ENCODE results near the gene IFT122. TPM values are rescaled to one million over a fixed set of nuclear protein-coding genes. Genes with fewer than 3 reads are reported as not detected.

Gene IFT122
- total and polyA plus RNA-seq, 5 donors from 2014 or later = 2.5 to 19.3 (median 4.6) TPM

GRCh38 chr3:129399145-129399894 is 40.7 kb upstream of the IFT122 start:
- Mint-ChIP-seq H3K4me3 (peak overlapping the region; percentile 97 to 99 (median 98)), H3K27me3 (no peaks in the 10 kb centered on the region), H3K9me3 (peaks cover 0 to 1% (median 0%) of the 10 kb centered on the region in 7 donors), H3K36me3 (peaks cover 20% of the 10 kb centered on the region), H3K27ac (peak overlapping the region; percentile 98 to 99 (median 98)), H3K4me1 (peaks cover 6 to 53% (median 39%) of the 10 kb centered on the region in 4 donors)
- H3K36me3 ChIP-seq (ENCODE audit: control insufficient read depth, insufficient read depth, low read length) = peaks cover 12% of the 10 kb centered on the region
- H3K4me3 ChIP-seq (ENCODE audit: low read depth, low read length) = peak overlapping the region; percentile 98
- H3K27ac ChIP-seq (ENCODE audit: insufficient read depth, low read length, poor library complexity, severe bottlenecking) = peak overlapping the region; percentile 89
- DNase-seq (peak; percentile 74 to 92 (median 84)), ATAC-seq (ENCODE audit: low read depth in 2 of 2) (peak; percentile 84 to 85)
- H3K9me3 ChIP-seq (ENCODE audit: control insufficient read depth in 2 of 2, low read length in 2 of 2) = no peaks in the 10 kb centered on the region
- no peaks in the 10 kb centered on the region for H3K27me3 ChIP-seq (ENCODE audit: control insufficient read depth, insufficient read depth, low read length)
- H3K4me1 ChIP-seq (ENCODE audit: control insufficient read depth, insufficient read depth, low read length, poor library complexity, severe bottlenecking) = peaks cover 21% of the 10 kb centered on the region

- Mint-ChIP-seq H3K4me1 (peaks cover 6 to 48% (median 36%) of the 10 kb centered on the region in 4 donors), H3K27ac (peak overlapping the region; percentile 98 to 99 (median 98)), H3K4me3 (peak overlapping the region; percentile 97 to 99 (median 98)), H3K27me3 (peaks cover 2% of the 10 kb centered on the region), H3K9me3 (peaks cover 0 to 1% (median 0%) of the 10 kb centered on the region in 7 donors), H3K36me3 (peaks cover 18% of the 10 kb centered on the region)
- H3K36me3 ChIP-seq (ENCODE audit: control insufficient read depth, insufficient read depth, low read length) = peaks cover 12% of the 10 kb centered on the region
- ATAC-seq (ENCODE audit: low read depth in 2 of 2) (no peak), DNase-seq (no peak)
- no peaks in the 10 kb centered on the region for H3K27me3 ChIP-seq (ENCODE audit: control insufficient read depth, insufficient read depth, low read length)
- H3K27ac ChIP-seq (ENCODE audit: insufficient read depth, low read length, poor library complexity, severe bottlenecking) = peak overlapping the region; percentile 89
- peaks cover 21% of the 10 kb centered on the region for H3K4me1 ChIP-seq (ENCODE audit: control insufficient read depth, insufficient read depth, low read length, poor library complexity, severe bottlenecking)
- peak overlapping the region; percentile 98 for H3K4me3 ChIP-seq (ENCODE audit: low read depth, low read length)
- H3K9me3 ChIP-seq (ENCODE audit: control insufficient read depth in 2 of 2, low read length in 2 of 2) = no peaks in the 10 kb centered on the region
Measured at GRCh38 chr3:129399895-129400357, 40.1 kb upstream of the IFT122 start.

GRCh38 chr3:129402210-129402609 is 37.8 kb upstream of the IFT122 start:
- Mint-ChIP-seq H3K9me3 (no peaks in the 10 kb centered on the region), H3K4me1 (peaks cover 6 to 31% (median 20%) of the 10 kb centered on the region in 4 donors)
- ATAC-seq (ENCODE audit: low read depth in 2 of 2) = no peak

GRCh38 chr3:129402616-129403015 is 37.4 kb upstream of the IFT122 start:
- peak overlapping the region in 1 of 3 donors; percentile 78 for H3K27ac Mint-ChIP-seq
- H3K4me3 Mint-ChIP-seq = peak overlapping the region in 2 of 4 donors; percentile 15 to 34
- Histone ChIP-seq H3K9me3 (ENCODE audit: control insufficient read depth in 2 of 2, low read length in 2 of 2) (no peaks in the 10 kb centered on the region), H3K36me3 (ENCODE audit: control insufficient read depth, insufficient read depth, low read length) (no peaks in the 10 kb centered on the region), H3K4me1 (ENCODE audit: control insufficient read depth, insufficient read depth, low read length, poor library complexity, severe bottlenecking) (peaks cover 11% of the 10 kb centered on the region), H3K27ac (ENCODE audit: insufficient read depth, low read length, poor library complexity, severe bottlenecking) (no peak overlapping the region), H3K27me3 (ENCODE audit: control insufficient read depth, insufficient read depth, low read length) (no peaks in the 10 kb centered on the region), H3K4me3 (ENCODE audit: low read depth, low read length) (no peak overlapping the region)
- H3K27me3 Mint-ChIP-seq = peaks cover 4% of the 10 kb centered on the region
- no peaks in the 10 kb centered on the region for H3K9me3 Mint-ChIP-seq
- H3K4me1 Mint-ChIP-seq = peaks cover 6 to 27% (median 16%) of the 10 kb centered on the region in 4 donors
- ATAC-seq (ENCODE audit: low read depth in 2 of 2) (no peak), DNase-seq (no peak)
- H3K36me3 Mint-ChIP-seq = peaks cover 4% of the 10 kb centered on the region

More at GRCh38 chr3:129402210-129402609, 37.8 kb upstream of the IFT122 start:
- Mint-ChIP-seq H3K27ac (no peak overlapping the region), H3K36me3 (peaks cover 7% of the 10 kb centered on the region), H3K4me3 (peak overlapping the region in 2 of 4 donors; percentile 15 to 34), H3K27me3 (peaks cover 4% of the 10 kb centered on the region)
- H3K9me3 ChIP-seq (ENCODE audit: control insufficient read depth in 2 of 2, low read length in 2 of 2) = no peaks in the 10 kb centered on the region
- no peaks in the 10 kb centered on the region for H3K36me3 ChIP-seq (ENCODE audit: control insufficient read depth, insufficient read depth, low read length)
- H3K27me3 ChIP-seq (ENCODE audit: control insufficient read depth, insufficient read depth, low read length) = no peaks in the 10 kb centered on the region
- peaks cover 15% of the 10 kb centered on the region for H3K4me1 ChIP-seq (ENCODE audit: control insufficient read depth, insufficient read depth, low read length, poor library complexity, severe bottlenecking)
- no peak for DNase-seq
- no peak overlapping the region for H3K4me3 ChIP-seq (ENCODE audit: low read depth, low read length)
- no peak overlapping the region for H3K27ac ChIP-seq (ENCODE audit: insufficient read depth, low read length, poor library complexity, severe bottlenecking)

- peaks cover 3% of the 10 kb centered on the region for H3K4me1 ChIP-seq (ENCODE audit: control insufficient read depth, insufficient read depth, low read length, poor library complexity, severe bottlenecking)
- no peak overlapping the region for H3K4me3 ChIP-seq (ENCODE audit: low read depth, low read length)
- no peaks in the 10 kb centered on the region for H3K27me3 ChIP-seq (ENCODE audit: control insufficient read depth, insufficient read depth, low read length)
- Mint-ChIP-seq H3K4me1 (peaks cover 6 to 19% (median 12%) of the 10 kb centered on the region in 4 donors), H3K36me3 (peaks cover 3% of the 10 kb centered on the region), H3K9me3 (no peaks in the 10 kb centered on the region), H3K27me3 (peaks cover 4% of the 10 kb centered on the region), H3K4me3 (no peak overlapping the region), H3K27ac (peak overlapping the region in 1 of 3 donors; percentile 78)
- DNase-seq (no peak), ATAC-seq (ENCODE audit: low read depth in 2 of 2) (no peak)
- no peak overlapping the region for H3K27ac ChIP-seq (ENCODE audit: insufficient read depth, low read length, poor library complexity, severe bottlenecking)
- H3K9me3 ChIP-seq (ENCODE audit: control insufficient read depth in 2 of 2, low read length in 2 of 2) = no peaks in the 10 kb centered on the region
- no peaks in the 10 kb centered on the region for H3K36me3 ChIP-seq (ENCODE audit: control insufficient read depth, insufficient read depth, low read length)
Measured at GRCh38 chr3:129403450-129403849, 36.6 kb upstream of the IFT122 start.

- DNase-seq (no peak), ATAC-seq (ENCODE audit: low read depth in 2 of 2) (no peak)
- no peak overlapping the region for H3K27ac ChIP-seq (ENCODE audit: insufficient read depth, low read length, poor library complexity, severe bottlenecking)
- H3K4me3 Mint-ChIP-seq = no peak overlapping the region
- H3K4me3 ChIP-seq (ENCODE audit: low read depth, low read length) = no peak overlapping the region
- H3K4me1 ChIP-seq (ENCODE audit: control insufficient read depth, insufficient read depth, low read length, poor library complexity, severe bottlenecking) = no peaks in the 10 kb centered on the region
- H3K27me3 ChIP-seq (ENCODE audit: control insufficient read depth, insufficient read depth, low read length) = no peaks in the 10 kb centered on the region
- no peaks in the 10 kb centered on the region for H3K9me3 Mint-ChIP-seq
- H3K36me3 Mint-ChIP-seq = peaks cover 3% of the 10 kb centered on the region
- H3K4me1 Mint-ChIP-seq = peaks cover 3 to 13% (median 9%) of the 10 kb centered on the region in 4 donors
- H3K27me3 Mint-ChIP-seq = peaks cover 4% of the 10 kb centered on the region
- H3K36me3 ChIP-seq (ENCODE audit: control insufficient read depth, insufficient read depth, low read length) = no peaks in the 10 kb centered on the region
- H3K9me3 ChIP-seq (ENCODE audit: control insufficient read depth in 2 of 2, low read length in 2 of 2) = no peaks in the 10 kb centered on the region
- H3K27ac Mint-ChIP-seq = no peak overlapping the region
Measured at GRCh38 chr3:129404130-129404529, 35.9 kb upstream of the IFT122 start.

GRCh38 chr3:129404610-129405009 is 35.4 kb upstream of the IFT122 start:
- Histone ChIP-seq H3K4me1 (ENCODE audit: control insufficient read depth, insufficient read depth, low read length, poor library complexity, severe bottlenecking) (no peaks in the 10 kb centered on the region), H3K9me3 (ENCODE audit: control insufficient read depth in 2 of 2, low read length in 2 of 2) (no peaks in the 10 kb centered on the region), H3K27me3 (ENCODE audit: control insufficient read depth, insufficient read depth, low read length) (no peaks in the 10 kb centered on the region), H3K27ac (ENCODE audit: insufficient read depth, low read length, poor library complexity, severe bottlenecking) (no peak overlapping the region), H3K36me3 (ENCODE audit: control insufficient read depth, insufficient read depth, low read length) (no peaks in the 10 kb centered on the region), H3K4me3 (ENCODE audit: low read depth, low read length) (no peak overlapping the region)
- no peak overlapping the region for H3K4me3 Mint-ChIP-seq
- peaks cover 4% of the 10 kb centered on the region for H3K27me3 Mint-ChIP-seq
- no peak for DNase-seq
- no peak overlapping the region for H3K27ac Mint-ChIP-seq
- peaks cover 2 to 8% (median 5%) of the 10 kb centered on the region in 4 donors for H3K4me1 Mint-ChIP-seq
- no peaks in the 10 kb centered on the region for H3K9me3 Mint-ChIP-seq
- no peak for ATAC-seq (ENCODE audit: low read depth in 2 of 2)
- H3K36me3 Mint-ChIP-seq = peaks cover 3% of the 10 kb centered on the region
